Lung (tissue), 12 donors: Measurements from ENCODE around the gene CASP8. TPM values are rescaled to one million over a fixed set of nuclear protein-coding genes. Genes with fewer than 3 reads are reported as not detected.

Experiments used
- ATAC-seq: fragments of 200-7000 bp; cut with Tn5 transposase; one replicate; pipeline ENCODE4 v1.9.1; 2020; ENCODE audit warnings: moderate number of reproducible peaks; ENCODE audit not compliant: insufficient read depth, low FRiP score
- DNase-seq, 3 donors: peaks; one replicate each; pipeline ENCODE4 v3.0.0-alpha.2; 2013 to 2017
- H3K27ac ChIP-seq, 2 donors: one replicate each; pipeline ENCODE4 v1.5.1; 2013; ENCODE audit warnings: mild to moderate bottlenecking in 2 of 2, moderate library complexity in 2 of 2, control low read depth in 1 of 2, inconsistent platforms in 1 of 2, low read depth in 1 of 2, low read length in 1 of 2
- H3K27me3 ChIP-seq, 3 donors: one replicate each; pipeline ENCODE4 v1.5.1; 2013; ENCODE audit warnings: low read length in 2 of 3; ENCODE audit not compliant: control insufficient read depth in 3 of 3, insufficient read depth in 3 of 3
- H3K36me3 ChIP-seq, 4 donors: one replicate each; pipeline ENCODE4 v1.5.1; 2013; ENCODE audit warnings: low read length in 4 of 4, mild to moderate bottlenecking in 1 of 4, moderate library complexity in 1 of 4; ENCODE audit not compliant: control insufficient read depth in 4 of 4, insufficient read depth in 4 of 4
- H3K4me1 ChIP-seq, 5 donors: one replicate each; pipeline ENCODE4 v1.5.1; 2013; ENCODE audit warnings: low read length in 5 of 5, mild to moderate bottlenecking in 2 of 5, moderate library complexity in 1 of 5; ENCODE audit not compliant: control insufficient read depth in 5 of 5, insufficient read depth in 5 of 5
- H3K4me3 ChIP-seq: one replicate; pipeline ENCODE4 v1.5.1; 2013; ENCODE audit warnings: mild to moderate bottlenecking, control low read depth, moderate library complexity
- H3K9ac ChIP-seq, 2 donors: one replicate each; pipeline ENCODE4 v1.5.1; 2013; ENCODE audit warnings: low read length in 2 of 2, control low read depth in 1 of 2; ENCODE audit not compliant: insufficient read depth in 1 of 2
- H3K9me3 ChIP-seq, 4 donors: one replicate each; pipeline ENCODE4 v1.5.1; 2013; ENCODE audit warnings: low read length in 3 of 4, mild to moderate bottlenecking in 1 of 4, moderate library complexity in 1 of 4; ENCODE audit not compliant: control insufficient read depth in 4 of 4, insufficient read depth in 3 of 4
- WGBS, 2 donors: extraction: QIAGEN DNeasy Blood & Tissue Kit; methylation state at CpG; one replicate each; pipeline ENCODE4 v1.1.7; 2013; 5-methylcytosine and 5-hydroxymethylcytosine counted together
- polyA plus RNA-seq, 2 donors: library from polyadenylated mRNA; stranded (reverse); fragments of 200-250 nt; gene quantifications; one replicate each; pipeline ENCODE4 v1.2.1, GENCODE V29; 2013
- total RNA-seq, 2 donors: library from RNA; depleted of rRNA in 1 of 2; stranded (reverse); fragments of >200 nt in 1 of 2; gene quantifications; one replicate each; pipeline ENCODE4 v1.2.1, GENCODE V29; 2014 to 2021
- TF ChIP-seq, protein P1 (sequence below): IDR thresholded peaks from 2 replicates; pipeline ENCODE4 v1.5.1; 2012; ENCODE audit warnings: mild to moderate bottlenecking; ENCODE audit errors: control extremely low read depth, extremely low read depth
- donor health status: control.
- donor health status: control.
- donor health status: Bipolar disorder and iron deficiency.
- donor health status: healthy.
- donor health status: DM: yes; HTN: yes; CAD: no.

The CASP8 gene
- total and polyA plus RNA-seq, 4 donors, result 18.2 to 32.3 (median 23.5) TPM

- no peak overlapping the region for H3K4me3 ChIP-seq
- H3K27ac ChIP-seq, result no peak overlapping the region
- TF ChIP-seq, protein P1, sequence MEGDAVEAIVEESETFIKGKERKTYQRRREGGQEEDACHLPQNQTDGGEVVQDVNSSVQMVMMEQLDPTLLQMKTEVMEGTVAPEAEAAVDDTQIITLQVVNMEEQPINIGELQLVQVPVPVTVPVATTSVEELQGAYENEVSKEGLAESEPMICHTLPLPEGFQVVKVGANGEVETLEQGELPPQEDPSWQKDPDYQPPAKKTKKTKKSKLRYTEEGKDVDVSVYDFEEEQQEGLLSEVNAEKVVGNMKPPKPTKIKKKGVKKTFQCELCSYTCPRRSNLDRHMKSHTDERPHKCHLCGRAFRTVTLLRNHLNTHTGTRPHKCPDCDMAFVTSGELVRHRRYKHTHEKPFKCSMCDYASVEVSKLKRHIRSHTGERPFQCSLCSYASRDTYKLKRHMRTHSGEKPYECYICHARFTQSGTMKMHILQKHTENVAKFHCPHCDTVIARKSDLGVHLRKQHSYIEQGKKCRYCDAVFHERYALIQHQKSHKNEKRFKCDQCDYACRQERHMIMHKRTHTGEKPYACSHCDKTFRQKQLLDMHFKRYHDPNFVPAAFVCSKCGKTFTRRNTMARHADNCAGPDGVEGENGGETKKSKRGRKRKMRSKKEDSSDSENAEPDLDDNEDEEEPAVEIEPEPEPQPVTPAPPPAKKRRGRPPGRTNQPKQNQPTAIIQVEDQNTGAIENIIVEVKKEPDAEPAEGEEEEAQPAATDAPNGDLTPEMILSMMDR, result no peak
- no peak for DNase-seq
- no peaks in the 10 kb centered on the region for H3K27me3 ChIP-seq
- H3K36me3 ChIP-seq, result no peaks in the 10 kb centered on the region
- H3K9ac ChIP-seq, result no peak overlapping the region
- ATAC-seq, result no peak
- no peaks in the 10 kb centered on the region for H3K9me3 ChIP-seq
- H3K4me1 ChIP-seq, result peaks cover 0 to 2% (median 0%) of the 10 kb centered on the region in 5 donors
- 93 to 98% methylated on average over 4 of the region's 4 CpGs for whole genome bisulfite sequencing, 2 donors
These were observed 9.6 kb upstream of the CASP8 start for GRCh38 chr2:201250741-201251140.

GRCh38 chr2:201254081-201254730 is 6.1 kb upstream of the CASP8 start:
- DNase-seq, result no peak
- ATAC-seq, result no peak

GRCh38 chr2:201255408-201256033 is 4.8 kb upstream of the CASP8 start:
- H3K9me3 ChIP-seq, result no peaks in the 10 kb centered on the region
- DNase-seq (no peak), ATAC-seq (no peak)
- no peaks in the 10 kb centered on the region for H3K36me3 ChIP-seq
- no peak overlapping the region for H3K4me3 ChIP-seq
- no peak overlapping the region for H3K9ac ChIP-seq
- no peak overlapping the region for H3K27ac ChIP-seq
- no peaks in the 10 kb centered on the region for H3K27me3 ChIP-seq
- peaks cover 0 to 13% (median 3%) of the 10 kb centered on the region in 5 donors for H3K4me1 ChIP-seq
- 98 to 100% methylated on average over 3 of the region's 3 CpGs for WGBS, 2 donors
- TF ChIP-seq, protein P1, result no peak

More at GRCh38 chr2:201254081-201254730, 6.1 kb upstream of the CASP8 start:
- Histone ChIP-seq H3K36me3 (no peaks in the 10 kb centered on the region), H3K4me3 (no peak overlapping the region), H3K4me1 (peaks cover 0 to 7% (median 1%) of the 10 kb centered on the region in 5 donors), H3K27me3 (no peaks in the 10 kb centered on the region), H3K9me3 (no peaks in the 10 kb centered on the region), H3K9ac (no peak overlapping the region), H3K27ac (peak overlapping the region in 1 of 2 donors; percentile 40)
- 39 to 56% methylated on average over 5 of the region's 5 CpGs for WGBS, 2 donors
- TF ChIP-seq, protein P1, result no peak
